GM12878 (cell line): ENCODE results near the gene HNMT. TPM values are rescaled to one million over a fixed set of nuclear protein-coding genes. Genes with fewer than 3 reads are reported as not detected.

Experiments
- ATAC-seq: fragments of 200-7000 bp; cut with Tn5 transposase; 3 replicates; pipeline ENCODE4 v1.9.1; 2020; ENCODE audit warnings: mild to moderate bottlenecking, moderate library complexity
- BruUV-seq: library from RNA; stranded (reverse); fragments of 400-500 nt; replicated peaks from 2 replicates; lab custom pipeline; 2021; lab: Mats Ljungman, UMichigan
- CTCF ChIA-PET: fragments of 300-600 bp; sonication (Branson Sonifier 250); formaldehyde crosslinking; extraction: SDS; loops from one replicate; lab custom pipeline; 2021; ENCODE audit warnings: inconsistent platforms; lab: Yijun Ruan, JAX
- POLR2A ChIA-PET: fragments of 350-600 bp; formaldehyde crosslinking; extraction: SDS; loops from one replicate; lab custom pipeline; 2021; ENCODE audit warnings: inconsistent platforms; lab: Charles Lee
- RAD21 ChIA-PET: fragments of 300-600 bp; sonication (Branson Sonifier 250); formaldehyde crosslinking; loops from one replicate; lab custom pipeline; 2023; ENCODE audit warnings: antibody characterized with exemption; ENCODE audit not compliant: unreplicated experiment; lab: Charles Lee
- SMC1A ChIA-PET: fragments of 300-600 bp; sonication (Branson Sonifier 250); formaldehyde crosslinking; loops from one replicate; lab custom pipeline; 2023; ENCODE audit not compliant: unreplicated experiment, uncharacterized antibody; lab: Charles Lee
- DNase-seq: peaks from one replicate; pipeline ENCODE4 v3.0.0-alpha.2; 2011; ENCODE audit warnings: low read depth, low spot score
- FAIRE-seq: peaks from 3 replicates; lab custom pipeline; 2011; peaks lifted over from hg19 to GRCh38; lab: Jason Lieb, UNC
- H2AFZ ChIP-seq: 2 replicates; pipeline ENCODE4 v1.6.0; 2011; ENCODE audit warnings: low read depth, low read length, control low read depth; ENCODE audit not compliant: control insufficient read depth
- H3K27ac ChIP-seq: 2 replicates; pipeline ENCODE4 v1.5.1; 2011; ENCODE audit warnings: control low read depth; ENCODE audit not compliant: control insufficient read depth, insufficient read depth
- H3K27me3 ChIP-seq, 2 experiments: replicated peaks in 1 of 2; 2 replicates each; pipeline versions ENCODE4 v1.6.0 to v1.6.1; 2011; ENCODE audit warnings: low read length in 1 of 2; ENCODE audit not compliant: control insufficient read depth in 2 of 2, insufficient read depth in 2 of 2
- H3K36me3 ChIP-seq, 2 experiments: 2 replicates each; pipeline ENCODE4 v1.5.1; 2011; ENCODE audit warnings: low read length in 1 of 2; ENCODE audit not compliant: control insufficient read depth in 2 of 2, insufficient read depth in 2 of 2
- H3K4me1 ChIP-seq: 2 replicates; pipeline ENCODE4 v1.6.1; 2011; ENCODE audit warnings: mild to moderate bottlenecking, low read length, moderate library complexity, mixed read lengths; ENCODE audit not compliant: control insufficient read depth, insufficient read depth
- H3K4me2 ChIP-seq: 2 replicates; pipeline ENCODE4 v1.6.0; 2011; ENCODE audit warnings: control low read depth; ENCODE audit not compliant: control insufficient read depth, insufficient read depth
- H3K4me3 ChIP-seq: fragments of 200-600 bp; sonication (generic); 2 replicates; pipeline ENCODE4 v1.5.1; 2016
- H3K79me2 ChIP-seq: 2 replicates; pipeline ENCODE4 v1.6.0; 2011; ENCODE audit warnings: low read length; ENCODE audit not compliant: control insufficient read depth, insufficient read depth
- H3K9ac ChIP-seq: 2 replicates; pipeline ENCODE4 v1.8.0; 2011; ENCODE audit warnings: low read length, control low read depth, mixed read lengths; ENCODE audit not compliant: control insufficient read depth, insufficient read depth
- H3K9me3 ChIP-seq: replicated peaks from 3 replicates; pipeline ENCODE4 v1.5.1; 2011; ENCODE audit warnings: mild to moderate bottlenecking, low read length; ENCODE audit not compliant: control insufficient read depth, insufficient read depth
- H4K20me1 ChIP-seq: 2 replicates; pipeline ENCODE4 v1.6.0; 2011; ENCODE audit not compliant: control insufficient read depth, insufficient read depth
- BCL3 ChIP-seq: IDR thresholded peaks from 2 replicates; pipeline ENCODE4 v1.6.1; 2011; ENCODE audit warnings: borderline replicate concordance, low read depth, mild to moderate bottlenecking, moderate library complexity, low read length; ENCODE audit not compliant: insufficient read depth, poor library complexity, severe bottlenecking
- ESRRA ChIP-seq: IDR thresholded peaks from 2 replicates; pipeline ENCODE4 v1.6.1; 2012; ENCODE audit warnings: mild to moderate bottlenecking, low read length, improper control_type of control experiment
- REST ChIP-seq: IDR thresholded peaks from 2 replicates; pipeline ENCODE4 v1.6.1; 2012; ENCODE audit warnings: mild to moderate bottlenecking, low read depth, low read length
- SIN3A ChIP-seq: IDR thresholded peaks from 2 replicates; pipeline ENCODE4 v1.6.1; 2012; ENCODE audit warnings: low read depth, low read length, improper control_type of control experiment
- ZBED1 ChIP-seq: IDR thresholded peaks from 2 replicates; pipeline ENCODE4 v1.6.1; 2016; ENCODE audit warnings: borderline replicate concordance
- ZNF274 ChIP-seq: IDR thresholded peaks from one replicate; pipeline ENCODE4 v1.8.0; 2011; ENCODE audit not compliant: insufficient read length, insufficient read depth
- ZNF622 ChIP-seq: fragments of 450-650 bp; IDR thresholded peaks from 2 replicates; pipeline ENCODE4 v1.6.1; 2017; ENCODE audit warnings: mild to moderate bottlenecking, inconsistent platforms
- WGBS: methylation state at CpG from one replicate; pipeline ENCODE4 v1.1.6; 2016; ENCODE audit warnings: low lambda C conversion rate; ENCODE audit not compliant: insufficient replicate concordance, insufficient coverage; ENCODE audit errors: missing lambda C conversion rate; 5-methylcytosine and 5-hydroxymethylcytosine counted together
- in situ Hi-C: fragments of 300-500 bp; cut with MboI; formaldehyde crosslinking; loops from 9 replicates; pipeline ENCODE4 v1.14.3; 2018; ENCODE audit warnings: mixed read lengths
- intact Hi-C: fragments of 100-400 bp; cut with micrococcal nuclease; formaldehyde crosslinking; loops from one replicate; pipeline ENCODE4 v1.14.2; 2022; ENCODE audit not compliant: unreplicated experiment
- polyA plus RNA-seq, 11 experiments: library from polyadenylated mRNA; depleted of rRNA in 4 of 11; unstranded in 6 of 11; stranded (reverse) in 5 of 11; fragments of >200 nt; fragmentation: Nextera tagmentation in 4 of 11; fragmentation: Illumina TruSeq in 1 of 11; extraction: Ambion mirVana in 4 of 11; extraction: Trizol in 1 of 11; gene quantifications; 1 replicate in 1 of 11; 2 replicates in 10 of 11; pipeline versions ENCODE4 v1.2.1 to v1.2.3, GENCODE V29; 2011 to 2016; ENCODE audit warnings: inconsistent platforms in 2 of 11, missing spikeins in 2 of 11, low read depth in 1 of 11
- total RNA-seq, 4 experiments: library from RNA; depleted of rRNA in 3 of 4; stranded (reverse); fragments of >200 nt in 3 of 4; fragmentation: Illumina TruSeq in 1 of 4; extraction: Trizol in 1 of 4; gene quantifications; 2 replicates each; pipeline versions ENCODE4 v1.2.1 to v1.2.3, GENCODE V29; 2013 to 2021

HNMT gene
- total and polyA plus RNA-seq, 10 of the 15 experiments (the other 5 are each of a cell fraction or from before 2014, with no cell fraction given): not detected

GRCh38 chr2:137942833-137943677 lies 21.2 kb upstream of the HNMT start:
- Histone ChIP-seq H3K4me2 (no peak overlapping the region), H2AFZ (no peak overlapping the region), H4K20me1 (no peaks in the 10 kb centered on the region), H3K4me1 (no peaks in the 10 kb centered on the region), H3K27me3 (no peaks in the 10 kb centered on the region), H3K27ac (no peak overlapping the region), H3K79me2 (no peaks in the 10 kb centered on the region), H3K9me3 (no peaks in the 10 kb centered on the region), H3K4me3 (no peak overlapping the region), H3K9ac (no peak overlapping the region), H3K36me3 (no peaks in the 10 kb centered on the region)
- ChIA-PET RAD21 (interaction anchor here (1.6 kb wide), 1 partner anchor 10 kb away, joined by 4 read pairs; no protein-coding TSS in a partner anchor), SMC1A (no interaction called here), POLR2A (no interaction called here), CTCF (interaction anchor here (0.9 kb wide), 1 partner anchor 884 kb away, joined by 3 read pairs; no protein-coding TSS in a partner anchor)
- no peak for DNase-seq
- BruUV-seq: no TSS peak
- WGBS: 45% methylated on average over 6 of the region's 6 CpGs
- FAIRE-seq: no peak
- in situ Hi-C loops (no loop called here), intact Hi-C loops (loop anchor here (10.0 kb wide), 1 partner anchor 322 kb away; no protein-coding TSS in a partner anchor)
- TF ChIP-seq REST: no peak
- no peak for TF ChIP-seq ZNF274
- no peak for TF ChIP-seq ESRRA
- no peak for TF ChIP-seq SIN3A
- TF ChIP-seq ZNF622: no peak
- no peak for TF ChIP-seq ZBED1
- no peak for TF ChIP-seq BCL3
- ATAC-seq: peak; percentile 44
